HL-60 (cell line): ENCODE data around the gene RYR2.

Experiments
- CTCF ChIP-seq: IDR thresholded peaks from one replicate; pipeline ENCODE4 v1.5.1; 2011; ENCODE audit warnings: low read length, control low read depth, inconsistent platforms; ENCODE audit not compliant: insufficient read depth
- GABPA ChIP-seq: IDR thresholded peaks from 2 replicates; pipeline ENCODE4 v1.6.1; 2012; ENCODE audit warnings: low read depth
- POLR2AphosphoS5 ChIP-seq: IDR thresholded peaks from 2 replicates; pipeline ENCODE4 v1.6.1; 2012; ENCODE audit warnings: low read depth
- REST ChIP-seq: IDR thresholded peaks from 2 replicates; pipeline ENCODE4 v1.6.1; 2012; ENCODE audit warnings: low read depth; ENCODE audit not compliant: insufficient replicate concordance

GRCh38 chr1:237235091-237235490 is 193.1 kb downstream of the RYR2 start:
- TF ChIP-seq CTCF (no peak), GABPA (no peak), REST (no peak), POLR2AphosphoS5 (no peak)
